ENCODE results near the gene SMAD3.

SMAD3 gene

DNA sequence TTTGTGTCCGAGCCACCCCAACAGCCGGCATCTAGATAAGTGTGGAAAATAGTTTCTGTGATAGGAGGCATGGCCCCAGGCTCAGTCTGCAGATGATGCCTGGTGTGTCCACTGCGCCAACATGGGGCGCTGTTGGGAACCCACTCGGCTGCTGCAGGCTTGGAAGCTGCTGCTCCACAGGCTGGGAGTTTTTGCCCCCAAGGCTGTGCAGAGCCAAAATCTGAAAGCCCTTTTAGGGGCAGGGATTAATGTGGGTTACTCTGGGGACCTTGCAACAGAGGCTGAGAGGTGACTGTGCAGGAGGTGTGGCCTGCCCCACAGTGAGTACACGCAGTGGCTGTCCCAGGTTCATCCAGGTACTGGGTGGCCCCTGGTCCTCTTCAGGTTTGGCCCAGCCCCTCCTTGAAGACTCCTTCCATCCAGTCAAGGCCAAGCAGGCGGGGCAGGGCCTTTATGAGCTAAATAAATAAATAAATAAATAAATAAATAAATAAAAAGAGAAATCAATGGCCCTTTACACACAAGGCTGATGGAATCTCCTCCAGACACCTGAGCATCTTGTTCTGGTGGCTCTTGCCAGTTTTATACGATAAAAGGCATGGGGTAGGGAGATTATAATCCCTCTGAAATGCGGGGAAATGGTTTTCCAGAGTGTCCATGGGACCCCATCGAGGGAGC, 115.3 kb downstream of the SMAD3 start:
- no peak for DNase-seq (ENCODE audit: low spot score)

DNA sequence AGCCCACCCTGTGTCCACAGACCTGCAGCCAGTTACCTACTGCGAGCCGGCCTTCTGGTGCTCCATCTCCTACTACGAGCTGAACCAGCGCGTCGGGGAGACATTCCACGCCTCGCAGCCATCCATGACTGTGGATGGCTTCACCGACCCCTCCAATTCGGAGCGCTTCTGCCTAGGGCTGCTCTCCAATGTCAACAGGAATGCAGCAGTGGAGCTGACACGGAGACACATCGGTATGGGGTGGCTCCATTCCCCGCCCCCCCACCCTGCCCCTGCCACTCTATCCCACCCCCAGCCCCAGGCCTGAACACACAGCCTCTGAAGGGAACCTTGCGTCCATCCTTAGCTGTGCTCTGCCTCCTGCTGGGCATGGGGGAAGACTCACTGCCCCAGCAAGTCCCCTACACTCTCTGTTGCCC, 115.8 kb downstream of the SMAD3 start:
- DNase-seq (ENCODE audit: low spot score), result no peak

DNA sequence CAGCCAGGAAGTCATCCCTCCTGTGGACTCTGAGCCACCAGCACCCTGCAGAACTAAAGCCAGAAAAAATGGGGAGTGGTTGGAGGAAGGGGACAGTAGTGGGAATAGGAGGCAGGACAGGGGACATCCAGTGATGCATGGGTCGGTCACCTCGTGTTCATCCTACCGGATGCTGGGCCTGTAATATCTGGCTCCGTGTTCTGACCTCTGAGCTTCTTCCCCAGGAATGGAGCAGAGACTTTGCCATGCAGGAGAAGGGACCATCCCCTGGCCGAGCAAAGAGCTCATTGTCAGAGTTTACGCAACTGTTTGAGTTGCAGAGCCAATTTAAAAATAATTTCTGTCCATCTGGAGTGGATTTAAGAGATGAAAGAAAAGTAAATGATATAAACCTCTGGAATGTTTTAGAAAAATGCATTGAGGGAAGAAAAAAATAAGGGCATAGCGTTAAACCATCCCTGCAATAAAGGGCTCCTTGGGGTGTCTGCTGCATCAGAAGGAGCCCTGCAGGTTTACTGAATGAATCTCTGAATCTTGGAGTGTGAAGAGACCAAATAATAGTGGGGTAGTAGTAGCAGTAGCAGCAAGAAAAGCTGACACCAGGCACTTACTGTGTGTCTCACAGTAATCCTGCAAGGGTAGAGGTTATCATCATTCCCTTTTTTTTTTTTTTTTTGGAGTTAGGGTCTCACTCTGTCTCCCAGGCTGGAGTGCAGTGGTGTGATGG, 118.2 kb downstream of the SMAD3 start:
- no peak for DNase-seq (ENCODE audit: low spot score)

DNA sequence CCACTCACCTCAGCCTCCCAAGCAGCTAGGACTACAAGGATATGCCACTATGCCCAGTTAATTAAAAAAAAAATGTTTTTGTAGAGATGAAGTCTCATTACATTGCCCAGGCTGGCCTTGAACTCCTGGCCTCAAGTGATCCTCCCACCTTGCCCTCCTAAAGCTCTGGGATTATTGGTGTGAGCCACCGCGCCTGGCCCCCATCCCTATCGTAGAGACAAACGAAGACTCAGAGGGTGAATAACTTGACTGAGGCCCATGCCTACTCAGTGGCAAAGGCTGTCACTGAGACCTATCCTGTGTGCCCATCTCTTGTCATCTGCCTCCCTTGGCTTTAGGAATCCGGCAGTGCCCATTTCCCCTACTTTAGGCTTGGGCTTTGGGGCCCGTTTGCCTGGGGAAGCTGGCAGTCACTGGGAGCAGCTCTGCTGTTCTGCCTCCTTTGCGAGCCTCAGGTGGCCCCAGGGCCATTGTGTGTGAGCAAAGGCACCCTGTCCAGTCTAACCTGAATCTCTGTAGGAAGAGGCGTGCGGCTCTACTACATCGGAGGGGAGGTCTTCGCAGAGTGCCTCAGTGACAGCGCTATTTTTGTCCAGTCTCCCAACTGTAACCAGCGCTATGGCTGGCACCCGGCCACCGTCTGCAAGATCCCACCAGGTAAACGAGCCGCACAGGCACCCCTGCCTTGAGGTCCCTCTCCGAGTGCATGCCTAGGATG, 119.0 kb downstream of the SMAD3 start:
- no peak for DNase-seq (ENCODE audit: low spot score)

DNA sequence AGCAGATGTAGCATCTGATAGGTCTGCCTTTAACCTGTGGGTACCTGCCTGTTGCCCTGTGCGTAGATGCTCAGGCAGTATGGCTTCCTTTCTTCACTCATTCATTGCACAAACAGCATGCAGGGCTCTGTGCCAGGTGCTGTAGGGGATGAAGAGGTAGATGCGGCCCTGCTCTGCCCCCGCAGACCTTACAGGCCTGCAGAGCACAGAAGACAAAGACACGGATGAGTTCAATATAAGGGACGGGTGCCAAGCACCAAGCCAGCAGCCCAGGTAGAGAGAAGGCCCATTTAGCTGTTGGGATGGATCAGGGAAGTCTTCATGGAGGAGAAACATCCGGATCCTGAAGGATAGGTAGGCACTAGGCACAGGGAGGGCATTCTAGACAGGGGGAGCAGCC, 119.6 kb downstream of the SMAD3 start:
- no peak for DNase-seq (ENCODE audit: low spot score)

DNA sequence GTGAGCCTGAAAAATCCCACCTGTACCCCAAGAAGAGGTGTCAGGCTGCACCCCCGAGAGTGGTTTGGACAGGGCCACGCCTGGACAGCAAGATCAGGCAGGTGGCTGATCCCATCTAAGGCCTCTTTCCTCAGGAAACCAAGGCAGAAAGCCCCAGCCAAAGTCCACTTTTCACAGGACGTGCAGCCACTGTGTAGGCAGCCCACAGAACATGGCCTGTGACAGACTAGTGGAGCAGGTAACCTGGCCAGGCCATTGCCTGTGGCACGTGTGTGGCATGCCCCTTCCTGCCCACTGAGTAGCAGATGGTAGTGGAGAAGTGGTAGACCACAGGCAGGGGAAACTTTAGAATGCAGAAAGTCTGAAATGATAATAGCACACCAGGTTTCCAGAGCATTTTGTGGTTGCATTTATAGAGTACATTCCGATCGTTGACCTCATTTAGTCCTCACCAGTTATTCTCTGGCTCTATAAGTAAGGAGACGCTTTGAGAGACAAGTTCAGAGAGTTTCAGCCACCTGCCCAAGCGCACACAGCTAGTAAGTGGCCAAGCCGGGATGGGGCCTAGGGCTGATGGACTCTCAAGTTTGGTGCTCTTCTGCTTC, 120.3 kb downstream of the SMAD3 start:
- no peak for DNase-seq (ENCODE audit: low spot score)

DNA sequence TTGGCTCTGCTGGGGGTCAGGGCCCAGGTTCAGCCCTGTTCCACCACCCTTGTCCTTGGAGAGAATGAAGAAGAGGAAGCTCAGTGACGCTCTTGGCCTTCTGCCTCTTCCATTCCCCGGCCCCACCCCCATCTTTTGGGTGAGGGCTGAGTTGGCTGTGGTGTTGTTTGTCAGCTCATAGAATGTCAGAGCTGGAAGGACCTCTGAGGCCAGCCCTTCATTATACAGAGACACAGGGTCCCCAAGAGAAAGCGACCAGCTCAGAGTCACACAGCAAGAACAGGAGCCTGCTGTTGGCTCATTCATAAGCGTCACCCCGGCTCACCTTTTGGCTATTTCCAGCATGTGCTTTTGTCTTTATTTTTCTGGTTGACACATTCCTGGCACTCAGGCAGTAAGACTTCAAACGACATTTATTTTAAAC, 120.8 kb downstream of the SMAD3 start:
- DNase-seq (ENCODE audit: low spot score), result no peak

DNA sequence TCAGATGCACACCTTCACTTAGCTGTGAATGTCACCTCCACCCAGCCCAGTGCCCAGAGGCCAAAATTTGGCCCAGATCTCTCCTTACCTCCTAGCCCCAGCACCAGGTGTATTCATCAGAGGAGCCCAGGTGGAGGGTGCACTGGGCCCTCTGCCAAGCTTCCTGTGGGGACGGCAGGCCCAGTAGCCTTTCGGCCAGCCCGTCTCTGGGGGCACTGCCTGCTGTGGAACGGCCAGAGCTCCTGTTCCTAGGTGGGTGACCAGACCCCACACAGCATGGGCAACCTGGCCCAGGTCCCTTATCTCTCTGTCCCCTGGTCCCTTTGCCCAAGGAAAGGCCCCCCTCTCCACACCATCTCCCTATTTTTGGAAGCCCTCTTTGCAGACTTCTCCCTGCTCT, 121.3 kb downstream of the SMAD3 start:
- DNase-seq (ENCODE audit: low spot score), result no peak

DNA sequence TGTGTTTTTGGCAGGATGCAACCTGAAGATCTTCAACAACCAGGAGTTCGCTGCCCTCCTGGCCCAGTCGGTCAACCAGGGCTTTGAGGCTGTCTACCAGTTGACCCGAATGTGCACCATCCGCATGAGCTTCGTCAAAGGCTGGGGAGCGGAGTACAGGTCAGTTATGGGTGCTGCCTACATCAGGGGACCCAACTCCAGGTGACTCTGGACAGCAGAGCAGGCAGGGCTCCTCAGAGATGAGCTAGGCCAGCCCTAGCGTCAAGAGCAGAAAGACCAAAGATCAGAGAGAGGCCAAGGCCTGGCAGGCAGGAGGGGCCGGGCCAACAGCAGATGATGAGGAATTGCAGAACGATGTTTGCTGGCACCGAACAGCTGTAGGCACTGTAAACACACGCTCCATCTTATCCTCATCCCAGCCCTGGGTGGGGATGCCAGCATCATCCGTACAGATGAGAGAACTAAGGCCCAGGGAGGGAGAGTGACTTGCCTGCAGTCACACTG, 122.0 kb downstream of the SMAD3 start:
- no peak for DNase-seq (ENCODE audit: low spot score)

DNA sequence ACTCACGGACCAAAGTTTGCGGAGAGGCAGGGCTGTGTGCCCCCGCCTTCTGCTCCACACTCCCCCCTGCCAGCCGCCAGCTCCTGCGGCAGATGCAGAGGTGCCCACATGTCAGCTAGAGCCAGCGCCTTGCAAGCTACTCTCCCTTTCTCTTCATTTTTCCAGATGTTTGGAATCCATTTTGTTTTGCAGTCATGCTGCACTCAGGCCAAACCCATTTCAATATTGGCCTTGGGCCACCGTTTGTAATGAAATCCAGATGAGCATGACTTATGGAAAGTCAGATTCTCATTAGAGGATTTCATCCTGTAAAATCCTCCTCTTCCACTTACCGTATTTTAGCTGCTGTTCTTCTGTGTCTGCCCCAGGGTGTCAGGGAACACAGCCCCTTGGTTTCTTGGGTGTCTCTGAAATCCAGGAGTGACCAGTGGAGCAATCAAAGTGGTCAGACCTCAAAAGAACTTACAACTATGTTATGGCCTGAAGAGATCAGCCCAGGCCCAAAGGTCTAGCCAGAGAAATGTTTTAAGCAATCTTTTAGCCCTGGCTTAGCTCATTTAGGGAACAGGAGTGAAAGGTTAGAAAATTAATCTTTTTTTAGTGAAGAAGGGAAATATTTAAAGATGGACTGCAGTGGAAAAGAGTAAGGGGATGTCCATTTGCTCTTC, 123.3 kb downstream of the SMAD3 start:
- DNase-seq (ENCODE audit: low spot score), result no peak

DNA sequence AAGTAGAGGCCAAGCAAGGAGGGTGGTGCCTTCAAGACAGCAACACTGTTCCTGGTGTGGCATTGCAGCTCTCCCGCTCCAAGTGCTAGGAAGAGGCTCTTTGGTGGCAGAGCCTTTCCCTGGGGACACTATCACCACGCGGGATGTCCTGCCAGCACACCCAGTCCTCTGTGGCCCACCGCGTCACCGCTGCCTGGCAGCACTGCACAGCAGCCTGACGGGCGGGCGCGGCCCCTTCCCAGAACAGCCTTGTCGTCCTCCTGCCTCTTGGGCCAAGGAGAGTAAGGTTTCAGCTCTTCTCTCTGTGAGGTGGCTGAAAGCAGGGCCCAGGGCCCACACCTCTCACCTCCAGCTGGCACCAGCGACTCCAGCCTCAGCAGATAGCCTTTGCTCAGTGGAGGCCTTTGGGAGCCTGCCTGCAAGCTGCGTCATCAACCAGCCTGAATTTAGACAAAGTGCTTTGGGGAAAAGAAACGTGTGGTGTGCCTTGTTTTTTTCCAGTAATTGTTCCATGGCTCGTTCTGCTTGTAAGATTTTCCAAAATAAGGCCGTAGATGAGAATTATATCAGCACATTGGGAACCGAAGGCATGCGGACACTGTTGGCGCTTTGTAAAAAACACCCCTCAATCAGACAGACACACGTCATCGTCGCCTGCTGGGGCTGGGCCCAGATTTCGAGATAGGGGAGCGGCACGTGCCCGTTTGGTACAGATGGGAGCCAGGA, 124.1 kb downstream of the SMAD3 start:
- no peak for DNase-seq (ENCODE audit: low spot score)

DNA sequence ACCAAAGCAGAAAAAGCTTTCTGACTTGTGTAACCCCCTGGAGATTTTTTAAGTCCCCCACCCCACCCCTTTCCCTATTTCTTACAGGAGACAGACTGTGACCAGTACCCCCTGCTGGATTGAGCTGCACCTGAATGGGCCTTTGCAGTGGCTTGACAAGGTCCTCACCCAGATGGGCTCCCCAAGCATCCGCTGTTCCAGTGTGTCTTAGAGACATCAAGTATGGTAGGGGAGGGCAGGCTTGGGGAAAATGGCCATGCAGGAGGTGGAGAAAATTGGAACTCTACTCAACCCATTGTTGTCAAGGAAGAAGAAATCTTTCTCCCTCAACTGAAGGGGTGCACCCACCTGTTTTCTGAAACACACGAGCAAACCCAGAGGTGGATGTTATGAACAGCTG, 124.9 kb downstream of the SMAD3 start:
- DNase-seq (ENCODE audit: low spot score), result no peak

DNA sequence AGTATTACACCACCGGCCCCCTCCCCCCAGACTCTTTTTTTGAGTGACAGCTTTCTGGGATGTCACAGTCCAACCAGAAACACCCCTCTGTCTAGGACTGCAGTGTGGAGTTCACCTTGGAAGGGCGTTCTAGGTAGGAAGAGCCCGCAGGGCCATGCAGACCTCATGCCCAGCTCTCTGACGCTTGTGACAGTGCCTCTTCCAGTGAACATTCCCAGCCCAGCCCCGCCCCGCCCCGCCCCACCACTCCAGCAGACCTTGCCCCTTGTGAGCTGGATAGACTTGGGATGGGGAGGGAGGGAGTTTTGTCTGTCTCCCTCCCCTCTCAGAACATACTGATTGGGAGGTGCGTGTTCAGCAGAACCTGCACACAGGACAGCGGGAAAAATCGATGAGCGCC, 125.4 kb downstream of the SMAD3 start:
- no peak for DNase-seq (ENCODE audit: low spot score)

DNA sequence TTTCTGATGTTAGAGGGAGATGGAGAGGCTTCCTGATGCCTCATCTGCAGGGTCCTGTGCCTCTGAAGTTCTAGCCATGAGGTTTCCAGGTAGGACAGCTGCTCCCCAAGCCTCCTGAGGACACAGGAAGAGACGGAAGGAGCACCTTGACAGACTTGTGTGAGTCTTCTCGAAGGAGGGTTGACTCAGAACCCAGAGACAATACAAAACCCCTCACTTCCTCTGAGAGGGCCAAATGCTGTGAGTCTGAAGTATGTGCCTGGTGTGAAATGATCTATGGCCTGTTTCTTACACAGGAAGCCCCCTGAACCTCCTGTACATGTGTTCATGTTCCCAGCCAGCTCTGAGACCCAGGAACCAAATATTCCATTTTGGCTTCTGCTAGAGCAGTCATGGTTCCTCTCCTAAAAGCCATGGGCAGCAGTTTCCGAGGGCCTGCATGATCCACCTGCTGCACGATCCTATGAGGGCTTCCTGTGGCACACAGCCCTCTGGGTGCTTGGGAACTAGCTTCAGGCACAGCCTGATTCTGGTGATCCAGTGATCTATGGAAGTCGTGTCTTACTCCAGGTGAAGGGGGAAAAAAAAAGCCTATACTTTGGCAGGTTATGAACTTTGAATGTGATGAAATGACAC, 126.9 kb downstream of the SMAD3 start:
- DNase-seq (ENCODE audit: low spot score), result no peak

DNA sequence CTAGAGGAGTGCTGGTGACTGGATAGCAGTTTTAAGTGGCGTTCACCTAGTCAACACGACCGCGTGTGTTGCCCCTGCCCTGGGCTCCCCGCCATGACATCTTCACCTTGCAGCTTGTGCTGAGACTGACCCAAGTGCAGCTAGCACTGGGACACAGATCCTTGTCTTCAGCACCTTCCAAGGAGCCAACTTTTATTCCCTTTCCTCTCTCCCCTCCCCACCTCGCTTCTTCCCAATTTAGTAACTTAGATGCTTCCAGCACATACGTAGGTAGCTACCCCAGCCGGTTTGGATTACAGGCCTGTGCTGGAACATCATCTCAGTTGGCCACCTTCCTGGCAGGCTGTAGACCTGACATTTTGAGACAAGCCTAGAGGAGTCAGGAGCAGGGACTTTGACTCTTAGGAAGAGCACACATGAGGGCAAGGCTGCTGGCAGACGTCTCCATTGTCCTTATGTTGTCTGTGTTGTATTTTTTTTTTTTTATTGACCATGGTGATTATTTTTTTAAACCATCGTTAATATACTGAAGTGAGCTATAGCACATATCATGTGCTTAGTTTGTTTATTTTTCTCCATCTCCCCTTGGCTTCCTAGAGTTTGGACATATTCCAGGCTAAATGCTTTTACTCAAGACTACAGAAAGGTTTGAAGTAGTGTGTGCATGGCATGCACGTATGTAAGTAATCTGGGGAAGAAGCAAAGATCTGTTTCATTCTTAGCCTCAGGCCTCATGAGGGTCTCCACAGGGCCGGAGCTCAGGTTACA, 128.0 kb downstream of the SMAD3 start:
- no peak for DNase-seq (ENCODE audit: low spot score)

DNA sequence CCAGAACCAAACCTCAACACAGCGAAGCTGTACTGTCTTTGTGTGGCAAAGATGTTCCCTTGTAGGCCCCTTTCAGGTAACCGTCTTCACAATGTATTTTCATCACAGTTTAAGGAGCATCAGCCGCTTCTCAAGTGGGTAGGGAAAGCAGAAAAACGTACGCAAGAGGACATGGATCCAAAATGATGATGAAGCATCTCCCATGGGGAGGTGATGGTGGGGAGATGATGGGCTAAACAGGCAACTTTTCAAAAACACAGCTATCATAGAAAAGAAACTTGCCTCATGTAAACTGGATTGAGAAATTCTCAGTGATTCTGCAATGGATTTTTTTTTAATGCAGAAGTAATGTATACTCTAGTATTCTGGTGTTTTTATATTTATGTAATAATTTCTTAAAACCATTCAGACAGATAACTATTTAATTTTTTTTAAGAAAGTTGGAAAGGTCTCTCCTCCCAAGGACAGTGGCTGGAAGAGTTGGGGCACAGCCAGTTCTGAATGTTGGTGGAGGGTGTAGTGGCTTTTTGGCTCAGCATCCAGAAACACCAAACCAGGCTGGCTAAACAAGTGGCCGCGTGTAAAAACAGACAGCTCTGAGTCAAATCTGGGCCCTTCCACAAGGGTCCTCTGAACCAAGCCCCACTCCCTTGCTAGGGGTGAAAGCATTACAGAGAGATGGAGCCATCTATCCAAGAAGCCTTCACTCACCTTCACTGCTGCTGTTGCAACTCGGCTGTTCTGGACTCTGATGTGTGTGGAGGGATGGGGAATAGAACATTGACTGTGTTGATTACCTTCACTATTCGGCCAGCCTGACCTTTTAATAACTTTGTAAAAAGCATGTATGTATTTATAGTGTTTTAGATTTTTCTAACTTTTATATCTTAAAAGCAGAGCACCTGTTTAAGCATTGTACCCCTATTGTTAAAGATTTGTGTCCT, 129.0 kb downstream of the SMAD3 start:
- DNase-seq (ENCODE audit: low spot score), result no peak

DNA sequence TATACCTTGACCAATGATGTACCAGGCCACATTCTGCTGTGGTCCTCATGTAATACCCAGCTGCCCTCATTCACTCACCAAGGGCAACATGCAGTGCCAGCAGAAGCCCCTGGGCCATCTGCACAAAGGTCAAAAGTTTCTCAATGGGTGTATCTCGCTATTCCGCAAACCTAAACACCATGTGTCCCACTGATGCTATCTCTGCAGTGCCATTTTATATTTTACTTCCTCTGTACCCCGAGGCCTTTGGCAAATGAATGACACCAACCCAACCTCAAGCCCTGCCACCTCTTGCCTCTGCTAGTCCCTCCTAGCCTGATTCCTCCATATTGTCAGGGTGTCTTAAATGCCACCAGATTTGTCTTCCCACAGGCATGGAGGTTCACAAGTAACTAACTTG, 129.9 kb downstream of the SMAD3 start:
- no peak for DNase-seq (ENCODE audit: low spot score)

DNA sequence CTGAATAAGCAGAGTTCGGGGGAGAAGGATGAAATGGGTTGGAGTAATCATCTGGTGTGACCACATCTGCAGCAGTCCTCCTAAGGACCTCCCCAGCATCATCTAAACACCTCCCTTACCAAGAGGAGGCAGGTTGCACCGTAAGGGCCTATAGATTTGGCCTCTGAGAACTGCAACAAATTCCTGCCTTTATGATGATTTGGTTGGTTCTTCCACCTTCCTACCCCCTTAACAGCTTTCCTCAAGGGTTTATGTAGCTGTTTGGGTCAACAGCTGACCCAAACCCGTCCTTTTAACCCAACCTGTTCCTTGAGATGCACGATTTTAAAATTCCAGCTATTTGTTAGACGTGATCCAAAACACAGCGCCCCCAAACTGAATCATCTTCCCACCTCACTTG, 130.8 kb downstream of the SMAD3 start:
- no peak for DNase-seq (ENCODE audit: low spot score)
